Muscle of arm (tissue), 12 donors: ENCODE measurements around the gene PSPH. TPM values are rescaled to one million over a fixed set of nuclear protein-coding genes. Genes with fewer than 3 reads are reported as not detected.

Experiments
- DNase-seq: peaks from one replicate; pipeline ENCODE4 v3.0.0-alpha.2; 2013
- polyA plus RNA-seq, 12 donors: library from polyadenylated mRNA; unstranded; fragments of 120-200 nt; gene quantifications; one replicate each; pipeline ENCODE4 v1.2.1, GENCODE V29; 2013; ENCODE audit not compliant: insufficient read length in 12 of 12

The PSPH gene
- polyA plus RNA-seq, 12 donors: 14.4 to 30.4 (median 18.2) TPM; not detected in 1

DNA sequence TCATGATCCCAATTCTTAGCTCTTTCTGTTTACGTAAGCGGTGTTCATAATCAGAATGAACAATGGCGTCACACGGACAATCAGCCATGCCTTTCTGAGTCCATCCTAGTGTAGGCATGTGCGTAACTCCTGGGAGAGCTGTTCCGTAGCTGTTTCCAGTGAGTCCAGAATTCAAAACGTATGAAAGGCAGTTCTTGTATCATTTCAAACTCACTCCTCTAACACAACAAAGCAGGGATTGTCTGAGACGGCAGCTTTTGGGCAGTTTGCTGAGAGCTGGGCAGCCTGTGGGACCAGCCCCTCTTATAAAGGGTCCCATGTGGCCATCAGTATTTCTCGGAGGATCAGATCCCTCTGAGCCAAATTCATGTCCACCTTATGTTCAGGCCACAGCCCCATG is 43.4 kb downstream of the PSPH start:
- no peak for DNase-seq

DNA sequence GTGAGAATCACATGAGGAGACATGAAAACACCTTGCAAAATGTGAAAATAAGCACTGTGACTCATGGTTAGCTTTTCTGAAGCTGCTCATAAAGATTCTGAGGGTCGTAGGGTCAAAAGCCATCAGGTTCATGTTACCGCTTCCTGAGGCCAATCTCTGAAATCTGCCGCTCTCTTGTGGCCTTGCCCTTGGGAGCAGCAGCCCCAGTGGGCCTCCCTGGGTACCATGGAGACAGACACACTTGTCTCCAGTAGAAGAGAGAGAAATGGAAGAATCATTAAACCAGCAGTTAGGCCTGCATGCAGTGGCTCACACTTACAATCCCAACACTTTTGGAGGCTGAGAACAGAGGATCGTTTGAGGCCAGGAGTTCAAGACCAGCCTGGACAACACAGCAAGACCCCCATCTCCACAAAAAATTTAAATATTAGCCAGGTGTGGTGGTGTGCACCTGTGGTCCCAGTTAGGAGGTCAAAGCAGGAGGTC is 44.0 kb downstream of the PSPH start:
- DNase-seq: no peak

GRCh38 chr7:56003749-56004148 is 47.5 kb downstream of the PSPH start:
- DNase-seq: no peak

- DNase-seq: no peak
Measured at GRCh38 chr7:55996856-55997500, 54.3 kb downstream of the PSPH start.

GRCh38 chr7:55992346-55992745 is 58.9 kb downstream of the PSPH start:
- no peak for DNase-seq

GRCh38 chr7:55983537-55983936 is 67.7 kb downstream of the PSPH start:
- DNase-seq: no peak

DNA sequence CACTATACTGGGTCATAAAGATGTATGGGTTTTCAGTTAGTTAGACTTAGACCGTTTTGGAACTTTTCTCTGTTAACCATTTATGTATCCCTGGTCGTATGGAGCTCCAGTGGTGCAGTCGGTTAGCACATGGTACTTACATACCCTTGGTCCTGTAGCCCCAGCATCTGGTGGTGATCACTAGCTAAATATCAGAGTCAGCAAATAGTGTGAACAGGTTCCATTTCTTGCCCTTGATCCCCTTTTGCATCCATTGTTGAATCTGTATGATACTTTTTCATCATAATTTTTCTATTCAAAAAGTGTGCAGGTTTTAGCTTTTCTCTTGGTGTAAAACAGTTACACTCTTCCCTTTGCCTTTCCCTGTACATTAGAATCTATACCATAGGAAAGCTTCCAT is 71.0 kb downstream of the PSPH start:
- DNase-seq: no peak

DNA sequence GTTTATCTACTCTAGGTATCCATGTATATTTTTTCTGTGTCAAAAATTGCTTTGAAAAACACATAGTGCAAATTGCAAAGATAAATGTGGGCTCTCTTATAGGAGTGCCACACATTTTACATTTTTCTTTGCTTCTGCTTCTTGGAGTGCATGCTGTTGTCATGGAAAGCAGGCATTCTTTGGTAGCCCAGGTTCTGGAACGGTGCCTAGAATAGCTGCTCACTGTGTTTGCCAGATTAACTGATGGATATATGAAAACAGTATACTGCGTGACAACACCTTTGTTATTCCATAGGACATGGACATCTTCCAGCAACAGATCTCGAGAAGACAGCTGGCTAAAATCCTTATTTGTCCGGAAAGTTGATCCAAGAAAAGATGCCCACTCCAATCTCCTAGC is 73.4 kb downstream of the PSPH start:
- no peak for DNase-seq

DNA sequence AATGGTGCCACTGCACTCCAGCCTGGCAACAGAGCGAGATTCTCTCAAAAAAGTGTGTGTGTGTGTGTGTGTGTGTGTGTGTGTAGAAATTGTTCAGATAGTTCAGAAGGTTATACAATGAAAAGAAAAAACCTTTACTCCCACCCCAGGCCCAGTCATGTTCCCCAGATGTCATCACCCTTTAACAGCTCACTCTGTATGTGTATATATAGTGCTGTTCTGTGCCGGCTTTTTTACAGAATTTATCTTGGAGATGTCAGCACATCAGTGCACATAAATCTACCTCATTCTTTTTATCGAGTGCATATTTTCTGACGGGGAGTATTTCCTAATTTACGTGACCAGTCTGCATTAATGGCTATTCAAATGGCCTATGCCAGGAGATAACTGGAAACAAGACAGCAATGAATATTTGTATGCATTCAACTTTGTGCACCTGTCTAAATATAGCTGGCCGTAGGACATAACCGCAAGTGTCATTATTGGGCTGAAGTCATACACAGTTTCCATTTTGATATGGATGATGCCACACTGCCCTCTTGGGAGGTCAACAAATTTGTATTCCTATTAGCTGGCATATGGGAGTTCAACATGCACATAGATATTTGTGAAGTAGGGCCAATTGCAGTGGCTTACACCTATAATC is 75.1 kb downstream of the PSPH start:
- DNase-seq: no peak

GRCh38 chr7:55973747-55974250 is 77.4 kb downstream of the PSPH start:
- DNase-seq: no peak

- no peak for DNase-seq
Measured at GRCh38 chr7:55970978-55971377, 80.3 kb downstream of the PSPH start.

DNA sequence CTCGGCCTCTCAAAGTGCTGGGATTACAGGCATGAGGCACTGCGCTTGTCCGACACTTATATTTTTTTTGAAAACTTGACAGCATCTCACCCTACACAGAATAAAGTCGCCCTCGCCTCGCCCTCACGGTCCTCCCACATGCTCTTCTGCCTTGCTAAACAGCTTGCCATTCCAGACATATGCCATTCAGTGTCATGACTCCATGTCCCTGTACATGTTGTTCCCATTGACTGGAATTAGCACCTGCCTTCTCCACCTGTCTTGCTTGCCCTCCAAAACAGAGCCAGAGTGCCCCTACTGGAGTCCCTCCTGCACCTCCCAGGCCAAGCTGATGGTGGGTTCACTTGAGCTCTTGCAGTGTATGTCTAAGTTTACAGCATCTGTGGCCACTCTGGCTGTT is 80.7 kb downstream of the PSPH start:
- no peak for DNase-seq

- DNase-seq: no peak
Measured at GRCh38 chr7:55969391-55969790, 81.9 kb downstream of the PSPH start.

- DNase-seq: no peak
Measured at GRCh38 chr7:55966851-55967250, 84.4 kb downstream of the PSPH start.

DNA sequence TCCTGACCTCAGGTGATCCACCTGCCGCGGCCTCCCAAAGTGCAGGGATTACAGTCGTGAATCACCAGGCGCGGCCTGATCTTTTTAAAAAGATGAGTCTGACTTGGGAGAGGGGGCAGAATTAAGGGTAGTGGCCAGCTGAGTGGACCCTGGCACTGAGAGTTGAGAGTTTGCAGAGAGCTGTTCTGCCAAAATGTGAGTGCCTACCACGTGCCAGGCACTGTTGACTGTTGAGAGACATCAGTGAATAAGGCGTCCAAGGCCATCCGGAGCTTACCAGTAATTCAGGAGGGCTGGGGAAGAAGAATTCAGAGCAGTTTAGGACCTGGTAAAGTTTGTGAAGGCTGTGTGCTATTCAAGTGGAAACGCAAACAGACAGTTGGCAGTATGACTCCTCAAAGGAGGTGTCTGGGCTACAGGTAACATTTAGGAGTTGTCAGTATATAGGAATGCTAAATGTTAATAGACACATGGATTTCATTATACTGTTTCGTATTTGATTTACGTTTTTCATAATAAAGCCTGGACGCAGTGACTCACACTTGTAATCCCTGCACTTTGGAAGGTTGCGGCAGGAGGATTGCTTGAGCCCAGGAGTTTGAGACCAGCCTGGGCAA is 85.3 kb downstream of the PSPH start:
- DNase-seq: no peak

GRCh38 chr7:55965100-55965470 is 86.2 kb downstream of the PSPH start:
- DNase-seq: peak; percentile 46

DNA sequence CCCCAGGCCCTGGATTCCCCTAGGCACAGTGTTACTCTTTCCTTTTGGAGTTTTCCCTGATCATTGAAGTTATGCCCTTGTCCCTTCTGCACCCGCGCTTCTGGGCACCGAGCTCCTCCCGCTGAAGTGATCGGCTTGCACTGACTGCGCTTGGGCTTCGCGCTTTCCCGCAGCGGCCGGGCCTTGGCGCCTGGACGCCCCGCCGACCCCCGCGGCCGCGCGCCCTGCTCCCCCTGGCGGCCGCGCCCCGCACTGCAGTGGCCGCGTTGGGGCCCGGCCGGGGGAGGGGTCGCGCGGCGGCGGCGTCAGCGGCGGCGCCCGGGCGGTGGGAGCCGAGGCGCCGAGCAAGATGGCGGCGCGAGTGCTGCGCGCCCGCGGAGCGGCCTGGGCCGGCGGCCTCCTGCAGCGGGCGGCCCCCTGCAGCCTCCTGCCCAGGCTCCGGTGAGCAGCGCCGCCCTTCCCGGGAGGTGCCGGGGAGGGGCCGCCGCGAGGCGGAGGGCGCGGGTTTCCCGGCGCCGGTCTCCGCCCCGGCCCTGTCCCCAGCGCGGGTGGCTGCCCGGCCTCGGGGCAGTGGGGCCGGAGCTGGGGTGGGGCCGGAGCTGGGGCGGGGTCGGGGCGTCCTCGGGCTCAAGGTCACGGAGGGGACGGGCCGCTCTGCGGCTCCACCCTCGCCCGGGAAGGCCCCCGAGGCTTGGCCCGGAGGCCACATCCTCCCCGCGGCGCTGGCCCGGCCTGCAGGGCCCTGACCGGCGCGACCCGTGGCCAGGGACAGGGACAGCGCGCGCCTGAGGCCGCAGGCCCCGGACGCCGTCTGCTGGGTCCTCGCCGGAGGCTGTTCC is 86.8 kb downstream of the PSPH start, which contains the start of gene NIPSNAP2:
TSS of gene NIPSNAP2 (plus strand) at position 325 of the 839 bp plus-strand sequence. CDS start at position 350, 25 bp downstream.
- peak; percentile 50 for DNase-seq

- no peak for DNase-seq
Measured at GRCh38 chr7:55963584-55964168, 87.6 kb downstream of the PSPH start.

DNA sequence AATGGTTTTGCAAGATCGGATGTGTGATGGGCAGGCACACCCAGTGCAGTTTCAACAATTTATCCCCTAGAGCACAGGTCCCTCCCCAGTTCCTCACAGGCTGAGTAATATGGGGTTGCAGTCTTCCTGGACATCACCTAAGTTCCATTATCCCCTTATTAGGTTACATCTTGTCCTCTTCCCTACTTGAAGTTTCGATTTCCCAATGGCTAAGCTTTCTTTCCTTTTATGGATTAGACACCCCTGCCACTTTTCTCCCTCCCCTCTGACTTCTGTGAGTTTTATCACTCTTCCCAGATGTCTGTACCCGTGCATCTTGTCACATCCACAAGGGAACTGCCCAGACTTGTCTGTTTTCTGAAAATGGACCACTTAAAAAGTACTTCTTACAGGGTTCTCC is 89.2 kb downstream of the PSPH start:
- DNase-seq: no peak
